NCI-H446 (cell line): Measurements from ENCODE around the gene ARPC1A.

Experiments
- DNase-seq, 2 experiments: peaks; one replicate each; lab custom pipeline; 2025; lab: John Stamatoyannopoulos, UW

ARPC1A gene

GRCh38 chr7:99390941-99391602 is 65.4 kb downstream of the ARPC1A start:
- DNase-seq = no peak

- no peak for DNase-seq
These were observed 66.3 kb downstream of the ARPC1A start for GRCh38 chr7:99392046-99392445.

GRCh38 chr7:99392659-99393354 is 67.1 kb downstream of the ARPC1A start:
- DNase-seq = peak in 1 of 2 experiments; percentile 30

GRCh38 chr7:99393355-99394187 is 67.9 kb downstream of the ARPC1A start:
- DNase-seq = no peak

- DNase-seq = no peak
These were observed 68.4 kb downstream of the ARPC1A start for GRCh38 chr7:99394188-99394502.

GRCh38 chr7:99395616-99396327 is 70.1 kb downstream of the ARPC1A start:
- DNase-seq = no peak

GRCh38 chr7:99396418-99397296 is 71.0 kb downstream of the ARPC1A start:
- no peak for DNase-seq

GRCh38 chr7:99397297-99397983 is 71.7 kb downstream of the ARPC1A start:
- DNase-seq = no peak

- no peak for DNase-seq
These were observed 73.3 kb downstream of the ARPC1A start for GRCh38 chr7:99398891-99399445.

GRCh38 chr7:99399597-99399996 is 73.9 kb downstream of the ARPC1A start:
- no peak for DNase-seq

- DNase-seq = no peak
These were observed 77.2 kb downstream of the ARPC1A start for GRCh38 chr7:99402854-99403253.

GRCh38 chr7:99403764-99404163 is 78.1 kb downstream of the ARPC1A start:
- DNase-seq = no peak

GRCh38 chr7:99404235-99404976 is 78.7 kb downstream of the ARPC1A start:
- no peak for DNase-seq

- DNase-seq = no peak
These were observed 79.3 kb downstream of the ARPC1A start for GRCh38 chr7:99404977-99405320.

- DNase-seq = no peak
These were observed 80.9 kb downstream of the ARPC1A start for GRCh38 chr7:99406557-99406956.

- peak; percentile 7 to 26 for DNase-seq
These were observed 82.2 kb downstream of the ARPC1A start for GRCh38 chr7:99407872-99408378.

- peak; percentile 45 to 91 for DNase-seq
These were observed 82.9 kb downstream of the ARPC1A start, which contains the start of the genes BUD31 and PDAP1 for GRCh38 chr7:99408379-99409191. BUD31 (plus strand) TSS chr7:99408969; CDS start chr7:99411093, 2,124 bp downstream. PDAP1 (minus strand) TSS chr7:99408597; CDS start chr7:99408548, 49 bp downstream.

GRCh38 chr7:99409192-99409572 is 83.5 kb downstream of the ARPC1A start:
- DNase-seq = no peak
